GM12865 (cell line): ENCODE results near the gene LYPD8.

Source experiments
- DNase-seq: peaks from one replicate; pipeline ENCODE4 v3.0.0; 2010; ENCODE audit warnings: low read depth
- H3K4me3 ChIP-seq: 2 replicates; pipeline ENCODE4 v1.5.1; 2011; ENCODE audit warnings: mild to moderate bottlenecking, low read depth, low read length, control low read depth
- CTCF ChIP-seq: IDR thresholded peaks from 2 replicates; pipeline ENCODE4 v1.5.1; 2011; ENCODE audit warnings: low read length, control low read depth, low read depth, inconsistent platforms; ENCODE audit not compliant: insufficient read depth; ENCODE audit errors: missing control alignments

LYPD8 gene

GRCh38 chr1:248739572-248740205, 15.9 kb downstream of the LYPD8 start:
- TF ChIP-seq CTCF: no peak
- peak; percentile 37 for DNase-seq
- H3K4me3 ChIP-seq: no peak overlapping the region

DNA sequence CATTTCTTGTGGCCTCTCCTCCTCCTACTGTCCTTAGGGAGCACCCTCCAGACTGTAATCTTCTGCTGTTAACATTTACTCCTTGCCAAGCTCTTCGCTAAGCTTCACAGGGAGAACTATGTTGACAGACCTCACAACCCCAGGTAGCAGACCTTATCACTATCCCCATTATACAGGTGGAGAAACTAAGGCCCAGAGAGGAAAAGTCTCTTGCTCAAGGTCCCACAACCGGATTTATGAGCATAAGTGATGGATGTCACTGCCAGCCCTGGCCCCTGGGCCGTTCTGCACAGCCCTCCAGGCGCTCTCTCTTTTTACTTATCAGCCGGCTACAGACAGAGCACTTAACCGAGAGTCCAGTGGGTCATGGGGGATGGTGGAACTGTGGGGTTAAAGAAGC, 18.1 kb downstream of the LYPD8 start:
- TF ChIP-seq CTCF: no peak
- H3K4me3 ChIP-seq: no peak overlapping the region
- DNase-seq: no peak

- no peak for DNase-seq
- TF ChIP-seq CTCF: no peak
- no peak overlapping the region for H3K4me3 ChIP-seq
Observed at GRCh38 chr1:248736977-248737376, 18.6 kb downstream of the LYPD8 start.

DNA sequence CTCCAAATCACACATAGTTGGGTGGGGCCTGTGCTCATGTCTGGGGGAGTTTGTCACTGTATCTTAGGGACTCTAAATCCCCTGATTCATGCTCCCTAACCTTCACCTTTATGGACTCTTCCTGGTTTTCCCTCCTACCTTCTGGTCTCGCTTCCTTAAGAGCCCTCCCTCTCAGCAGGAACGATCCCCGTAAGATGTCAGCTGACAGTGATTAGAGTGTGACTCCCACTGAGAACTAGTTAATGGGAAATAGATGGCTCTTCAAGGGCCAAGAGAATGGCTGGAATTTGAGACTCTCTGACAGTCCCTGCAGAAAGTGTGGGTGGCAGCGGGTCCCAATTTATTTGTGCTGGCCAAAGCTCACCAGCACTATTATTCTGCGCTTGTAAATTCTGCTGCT, 22.0 kb downstream of the LYPD8 start:
- TF ChIP-seq CTCF: no peak
- DNase-seq: no peak

GRCh38 chr1:248730507-248731335, 24.8 kb downstream of the LYPD8 start:
- no peak for TF ChIP-seq CTCF
- H3K4me3 ChIP-seq: no peak overlapping the region
- DNase-seq: no peak

More for the DNA sequence above, 22.0 kb downstream of the LYPD8 start:
- H3K4me3 ChIP-seq: no peak overlapping the region

DNA sequence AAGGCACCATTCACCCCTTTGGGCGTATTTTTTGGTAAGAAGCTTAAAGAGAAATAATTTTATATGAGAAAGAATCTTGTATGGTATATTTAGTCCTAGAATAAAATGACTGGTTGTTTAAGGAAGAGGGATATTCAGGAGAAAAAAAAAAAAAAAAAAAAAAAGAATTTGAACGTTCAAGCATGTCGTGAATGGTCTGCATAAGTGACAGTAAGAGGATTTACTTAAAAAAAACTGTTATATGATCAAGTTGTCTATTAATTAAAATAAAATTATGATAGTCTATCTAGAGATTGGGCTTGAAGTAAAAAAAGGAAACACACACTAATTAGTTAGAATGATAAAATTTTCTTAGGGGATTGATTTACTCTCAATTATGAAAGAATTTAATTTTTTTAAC, 41.3 kb downstream of the LYPD8 start:
- DNase-seq: no peak
- no peak for TF ChIP-seq CTCF
- no peak overlapping the region for H3K4me3 ChIP-seq
